AG20443 (cell line): ENCODE measurements around the gene CYB5R4.

Source experiments
- DNase-seq: peaks from one replicate; pipeline ENCODE4 v3.0.0; 2012; ENCODE audit warnings: low spot score, mixed read lengths

The CYB5R4 gene

GRCh38 chr6:83859410-83860358 lies at the start of gene CYB5R4:
CYB5R4 (plus strand) TSS chr6:83859689; CDS start chr6:83859783, 94 bp downstream.
- peak; percentile 99 for DNase-seq

- no peak for DNase-seq
These were observed 46.9 kb upstream of the CYB5R4 start for GRCh38 chr6:83812595-83812994.

GRCh38 chr6:83815631-83816272 lies 43.7 kb upstream of the CYB5R4 start:
- DNase-seq = no peak

DNA sequence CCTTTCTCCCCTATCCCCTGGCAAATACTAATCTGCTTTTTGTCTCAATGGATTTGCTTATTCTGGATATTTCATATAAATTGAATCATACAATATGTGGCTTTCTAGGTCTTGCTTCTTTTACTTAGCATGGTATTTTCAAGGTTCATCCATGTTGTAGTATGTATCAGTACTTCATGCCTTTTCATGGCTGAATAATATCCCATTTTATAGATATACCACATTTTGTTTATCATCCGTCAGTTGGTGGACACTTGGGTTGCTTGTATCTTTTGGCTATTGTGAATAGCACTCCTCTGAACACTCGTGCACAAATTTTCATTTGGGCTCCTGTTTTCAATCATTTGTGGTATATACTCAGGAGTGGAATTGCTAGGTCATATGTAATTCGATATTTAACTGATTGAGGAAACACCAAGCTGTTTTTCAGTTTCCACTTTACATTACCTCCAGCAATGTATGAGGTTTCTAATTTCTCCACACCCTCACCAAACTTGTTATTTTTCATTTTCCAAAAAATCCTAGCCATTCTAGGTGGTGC lies 36.8 kb upstream of the CYB5R4 start:
- DNase-seq = no peak

DNA sequence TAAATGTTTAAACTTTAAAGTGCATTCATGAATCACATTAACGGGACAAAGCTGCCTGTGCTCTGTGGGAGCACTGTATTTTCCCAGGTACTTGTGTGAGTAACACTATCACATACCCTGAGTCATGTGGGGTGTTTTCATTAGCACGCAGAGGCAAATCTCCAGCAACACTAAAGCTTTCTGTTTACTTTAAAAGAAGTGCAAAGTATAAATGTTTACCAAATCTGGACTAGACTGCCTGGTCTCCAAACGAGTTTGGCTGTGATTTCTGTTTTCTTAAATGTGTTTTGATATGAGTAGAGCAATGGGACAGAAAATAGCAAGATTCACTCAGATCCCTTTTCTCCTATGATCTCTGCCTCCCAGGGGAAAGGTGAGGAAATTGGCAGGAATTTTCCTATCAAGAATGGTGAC lies 35.1 kb upstream of the CYB5R4 start:
- no peak for DNase-seq

DNA sequence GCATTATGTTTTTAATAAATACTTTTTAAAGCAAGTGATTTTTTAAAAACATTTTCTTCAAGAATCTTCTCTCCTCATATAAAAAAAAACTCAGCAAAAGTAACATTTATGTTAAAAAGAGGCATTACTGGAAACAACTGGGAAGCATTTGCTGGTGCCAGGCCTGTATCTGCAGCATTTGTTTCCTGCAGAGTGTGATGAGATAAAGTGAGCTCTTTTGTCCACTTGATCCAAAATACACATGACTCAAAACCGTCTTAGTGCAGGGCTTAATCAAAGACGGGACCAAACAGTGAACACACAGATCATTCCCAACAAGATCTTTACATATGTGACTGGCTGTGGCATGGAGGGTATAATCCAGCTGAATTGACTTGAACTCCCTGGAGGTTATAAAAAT lies 34.7 kb upstream of the CYB5R4 start:
- no peak for DNase-seq

DNA sequence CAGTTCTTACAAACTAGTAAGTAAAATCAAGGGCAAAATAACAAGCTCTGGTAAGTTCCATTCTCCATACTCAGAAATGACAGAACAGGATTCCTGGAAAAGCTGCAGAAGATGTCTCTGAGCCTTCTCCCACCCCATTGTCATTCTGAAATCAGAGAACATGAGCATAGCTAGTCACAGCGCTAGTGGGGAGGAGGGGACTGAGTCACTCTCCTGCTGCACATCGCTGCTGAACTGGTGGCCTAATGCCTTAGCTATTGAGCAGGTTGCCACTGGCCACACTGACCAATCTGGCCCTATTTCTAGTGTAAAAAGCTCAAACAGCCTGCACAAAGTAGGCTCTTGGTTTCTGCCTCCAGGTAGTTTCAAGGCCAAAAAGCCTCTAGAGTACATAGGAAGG lies 32.4 kb upstream of the CYB5R4 start:
- peak; percentile 20 for DNase-seq

GRCh38 chr6:83838727-83839126 lies 20.8 kb upstream of the CYB5R4 start:
- DNase-seq = no peak

GRCh38 chr6:83844170-83844569 lies 15.3 kb upstream of the CYB5R4 start:
- peak; percentile 19 for DNase-seq

DNA sequence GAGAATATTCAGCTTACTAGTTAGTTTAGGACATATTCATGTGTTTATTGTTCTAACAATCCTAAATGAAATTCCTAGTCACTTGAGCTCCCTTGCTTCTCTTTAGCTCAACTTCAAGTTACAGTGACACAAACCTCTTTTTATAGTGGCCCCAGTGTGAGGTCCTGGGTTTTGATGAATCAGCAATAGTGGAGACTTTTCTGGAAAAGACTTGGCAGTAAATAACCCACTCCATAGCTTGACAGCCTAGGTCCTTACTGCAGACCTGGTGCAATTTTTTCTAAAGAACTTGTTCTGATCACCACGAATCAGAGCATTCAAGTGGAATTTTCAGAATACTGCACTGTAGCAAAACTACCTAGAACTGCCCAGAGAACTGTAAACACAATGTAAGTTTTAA lies 13.2 kb upstream of the CYB5R4 start:
- DNase-seq = no peak

DNA sequence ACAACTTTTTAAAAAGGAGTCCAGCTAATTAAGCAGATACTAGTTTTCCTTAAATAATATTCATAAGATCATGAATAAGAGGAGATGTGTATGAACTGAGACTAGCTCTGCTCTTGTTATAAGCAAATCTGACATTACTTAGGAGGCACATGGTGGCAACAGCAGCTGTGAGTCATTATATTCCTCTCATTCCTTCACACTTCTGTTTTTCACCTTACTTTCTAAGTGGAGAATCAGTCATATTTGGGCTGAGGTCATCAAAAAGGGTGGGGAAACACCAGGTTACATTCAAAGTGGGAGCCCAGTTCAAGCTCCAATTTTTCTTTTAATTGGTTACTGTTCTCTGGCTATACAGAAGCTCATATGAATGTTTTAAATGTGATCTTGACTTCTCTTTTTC lies 12.3 kb upstream of the CYB5R4 start:
- no peak for DNase-seq

- no peak for DNase-seq
These were observed 10.4 kb upstream of the CYB5R4 start for GRCh38 chr6:83849127-83849526.

- DNase-seq = no peak
These were observed 9.9 kb upstream of the CYB5R4 start for GRCh38 chr6:83849610-83850009.

DNA sequence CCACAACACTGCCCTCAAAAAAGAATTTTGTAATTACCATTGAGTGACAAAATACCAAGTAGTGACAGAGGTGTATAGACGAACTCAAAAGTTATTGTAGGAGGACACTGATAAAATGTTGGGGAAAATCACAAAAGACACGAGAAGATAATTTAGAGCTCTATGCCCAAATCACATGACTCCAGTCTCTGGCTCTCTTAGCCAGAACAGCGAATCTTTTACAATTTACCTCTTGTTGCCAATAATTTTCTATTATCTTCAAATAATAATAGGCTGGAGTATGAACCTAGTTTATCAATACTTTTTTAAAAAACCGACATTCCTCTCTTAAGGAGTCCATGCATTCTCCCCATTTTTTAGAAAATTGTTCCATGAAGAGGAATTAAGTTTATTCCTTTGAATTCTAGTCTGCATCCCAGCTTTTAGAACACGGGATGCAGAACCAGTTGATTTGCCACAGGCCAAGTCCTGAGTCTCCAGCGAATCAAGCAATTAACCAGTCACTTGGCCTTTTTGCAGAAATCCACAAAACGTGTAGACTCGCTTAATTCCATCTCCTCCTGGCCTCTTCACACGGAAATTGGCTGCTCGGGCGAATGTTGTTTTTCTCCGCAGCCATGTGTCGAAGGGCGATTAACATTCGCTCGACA lies 6.8 kb upstream of the CYB5R4 start:
- DNase-seq = no peak

GRCh38 chr6:83853178-83854000 lies 6.1 kb upstream of the CYB5R4 start, which contains the start of gene RIPPLY2:
RIPPLY2 (plus strand) TSS chr6:83853360; CDS start chr6:83853417, 57 bp downstream.
- DNase-seq = peak; percentile 44

- no peak for DNase-seq
These were observed 5.4 kb upstream of the CYB5R4 start for GRCh38 chr6:83854001-83854501.

GRCh38 chr6:83854766-83855165 lies 4.7 kb upstream of the CYB5R4 start:
- DNase-seq = no peak

- no peak for DNase-seq
These were observed 868 bp downstream of the CYB5R4 start for GRCh38 chr6:83860359-83860755.

GRCh38 chr6:83860782-83861495 lies 1.4 kb downstream of the CYB5R4 start:
- DNase-seq = no peak

DNA sequence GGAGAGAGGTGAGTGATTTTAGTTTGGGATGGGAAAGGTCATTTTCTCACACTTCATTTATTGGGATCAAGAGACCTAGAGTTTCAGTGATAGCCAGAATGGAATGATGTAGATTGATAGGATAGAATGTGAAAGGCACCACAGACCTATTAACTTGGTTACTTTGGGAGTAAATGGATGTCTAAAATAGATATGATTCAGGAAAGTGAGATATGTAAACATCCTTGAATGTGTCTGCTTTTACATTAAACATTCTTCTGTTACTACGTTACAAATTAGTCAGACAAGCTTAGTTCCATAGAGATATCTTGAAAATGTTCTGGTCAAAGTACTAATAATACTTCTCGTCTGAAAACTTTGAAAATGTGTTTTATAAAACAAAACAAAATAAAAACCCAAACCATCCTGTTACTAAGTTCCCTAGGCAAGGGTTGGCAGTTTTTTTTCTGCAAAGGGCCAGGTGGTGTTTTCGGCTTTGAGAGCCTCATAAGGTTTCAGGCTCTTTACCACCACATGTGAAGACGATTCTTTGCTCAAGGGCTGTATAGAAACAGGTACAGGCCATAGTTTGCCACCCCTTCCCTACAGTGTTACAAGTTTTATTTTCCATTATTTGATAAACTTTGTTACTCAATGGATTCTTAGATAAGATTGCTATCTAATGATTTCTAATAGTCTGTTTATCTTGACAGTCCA lies 3.4 kb downstream of the CYB5R4 start:
- DNase-seq = no peak
